ENCODE measurements around the gene SDK2. TPM values are rescaled to one million over a fixed set of nuclear protein-coding genes. Genes with fewer than 3 reads are reported as not detected.

Gene SDK2
- total and polyA plus RNA-seq, 2 donors from 2014 or later, result 0.37 to 2.4 TPM

DNA sequence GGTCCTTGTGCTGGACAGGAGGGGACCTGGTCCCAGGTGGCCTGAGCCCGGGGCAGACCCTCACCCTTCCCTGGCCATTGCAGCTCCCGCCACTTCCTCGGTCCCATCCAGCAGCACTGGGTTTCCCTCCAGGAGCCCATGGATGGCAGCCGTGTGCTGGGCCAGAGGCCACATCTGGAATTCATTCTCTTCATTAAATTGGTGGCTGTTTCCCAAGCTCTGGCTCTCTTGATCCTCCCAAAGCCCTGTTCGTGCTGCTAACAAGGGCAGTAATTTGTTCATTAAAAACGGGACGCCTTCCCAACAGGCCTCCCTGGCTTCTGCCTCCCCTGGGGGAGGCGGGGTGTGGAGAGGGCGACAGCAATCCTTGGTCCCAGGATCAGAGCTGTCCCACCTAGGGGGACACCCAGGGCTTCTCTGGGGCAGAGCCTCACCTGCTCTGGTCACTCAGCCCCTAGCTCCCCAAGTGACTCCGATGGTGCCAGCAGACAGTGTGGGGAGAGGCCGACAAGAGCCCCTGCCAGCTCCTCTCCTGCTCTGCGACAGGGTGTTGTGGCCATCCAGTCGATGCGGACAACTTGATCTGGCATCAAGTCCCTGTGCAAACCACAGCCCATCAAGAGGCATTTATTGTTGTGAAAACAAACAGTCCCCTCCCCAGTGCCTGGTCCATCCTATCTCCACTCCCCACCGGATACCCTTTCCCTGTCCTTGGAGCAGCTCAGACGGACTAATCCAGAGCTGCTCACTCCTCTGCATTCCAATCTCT is 44.0 kb downstream of the SDK2 start:
- H3K27ac ChIP-seq (ENCODE audit: low read depth in 2 of 2, low read length in 2 of 2), result no peak overlapping the region
- H3K9ac ChIP-seq (ENCODE audit: low read length in 3 of 3), result no peak overlapping the region
- H3K4me3 ChIP-seq (ENCODE audit: low read length in 3 of 3), result no peak overlapping the region
- H3K27me3 ChIP-seq (ENCODE audit: control insufficient read depth, insufficient read depth, low read length), result no peaks in the 10 kb centered on the region
- FAIRE-seq (no peak), DNase-seq (peak in 4 of 5 donors; percentile 71 to 84 (median 74))
- H3K36me3 ChIP-seq (ENCODE audit: control insufficient read depth in 2 of 3, insufficient read depth in 3 of 3, low read length in 3 of 3), result no peaks in the 10 kb centered on the region
- intact Hi-C loops (cut with DNase I), result no loop called here
- TF ChIP-seq, protein P1, sequence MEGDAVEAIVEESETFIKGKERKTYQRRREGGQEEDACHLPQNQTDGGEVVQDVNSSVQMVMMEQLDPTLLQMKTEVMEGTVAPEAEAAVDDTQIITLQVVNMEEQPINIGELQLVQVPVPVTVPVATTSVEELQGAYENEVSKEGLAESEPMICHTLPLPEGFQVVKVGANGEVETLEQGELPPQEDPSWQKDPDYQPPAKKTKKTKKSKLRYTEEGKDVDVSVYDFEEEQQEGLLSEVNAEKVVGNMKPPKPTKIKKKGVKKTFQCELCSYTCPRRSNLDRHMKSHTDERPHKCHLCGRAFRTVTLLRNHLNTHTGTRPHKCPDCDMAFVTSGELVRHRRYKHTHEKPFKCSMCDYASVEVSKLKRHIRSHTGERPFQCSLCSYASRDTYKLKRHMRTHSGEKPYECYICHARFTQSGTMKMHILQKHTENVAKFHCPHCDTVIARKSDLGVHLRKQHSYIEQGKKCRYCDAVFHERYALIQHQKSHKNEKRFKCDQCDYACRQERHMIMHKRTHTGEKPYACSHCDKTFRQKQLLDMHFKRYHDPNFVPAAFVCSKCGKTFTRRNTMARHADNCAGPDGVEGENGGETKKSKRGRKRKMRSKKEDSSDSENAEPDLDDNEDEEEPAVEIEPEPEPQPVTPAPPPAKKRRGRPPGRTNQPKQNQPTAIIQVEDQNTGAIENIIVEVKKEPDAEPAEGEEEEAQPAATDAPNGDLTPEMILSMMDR (IDR thresholded peaks at IDR 0.05; ENCODE audit: borderline replicate concordance, extremely low read depth, insufficient read depth), result no peak
- no peaks in the 10 kb centered on the region for H3K4me1 ChIP-seq (ENCODE audit: control insufficient read depth in 2 of 3, insufficient read depth in 2 of 3, low read depth in 1 of 3, low read length in 3 of 3)
- no peaks in the 10 kb centered on the region for H3K9me3 ChIP-seq (ENCODE audit: control insufficient read depth in 2 of 3, insufficient read depth in 1 of 3, low read length in 3 of 3)

DNA sequence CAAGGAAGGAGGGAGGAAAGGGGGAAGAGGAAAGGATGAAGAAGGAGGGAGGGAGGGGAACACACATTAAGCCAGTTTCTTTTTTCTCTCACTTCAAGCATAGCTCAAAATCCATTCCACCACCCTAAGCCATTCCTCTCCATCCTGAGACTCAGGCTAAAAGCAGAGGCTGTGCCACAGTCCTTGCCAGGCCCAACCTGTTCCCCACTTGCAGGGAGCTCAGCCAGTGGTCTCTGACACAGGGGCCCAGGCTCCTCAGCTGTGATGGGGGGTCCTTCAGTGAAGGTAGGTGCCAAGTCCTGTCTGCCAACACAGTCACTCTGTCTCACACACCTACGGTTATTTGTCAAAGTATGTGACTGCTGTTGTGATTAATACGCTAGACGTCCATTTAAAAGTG is 44.6 kb downstream of the SDK2 start:
- H3K9ac ChIP-seq (ENCODE audit: low read length in 3 of 3), result no peak overlapping the region
- no peaks in the 10 kb centered on the region for H3K36me3 ChIP-seq (ENCODE audit: control insufficient read depth in 2 of 3, insufficient read depth in 3 of 3, low read length in 3 of 3)
- H3K27me3 ChIP-seq (ENCODE audit: control insufficient read depth, insufficient read depth, low read length), result no peaks in the 10 kb centered on the region
- intact Hi-C loops (cut with DNase I), result no loop called here
- H3K4me3 ChIP-seq (ENCODE audit: low read length in 3 of 3), result no peak overlapping the region
- no peaks in the 10 kb centered on the region for H3K4me1 ChIP-seq (ENCODE audit: control insufficient read depth in 2 of 3, insufficient read depth in 2 of 3, low read depth in 1 of 3, low read length in 3 of 3)
- DNase-seq (no peak), FAIRE-seq (no peak)
- no peaks in the 10 kb centered on the region for H3K9me3 ChIP-seq (ENCODE audit: control insufficient read depth in 2 of 3, insufficient read depth in 1 of 3, low read length in 3 of 3)
- TF ChIP-seq, protein P1 (IDR thresholded peaks at IDR 0.05; ENCODE audit: borderline replicate concordance, extremely low read depth, insufficient read depth), result no peak
- H3K27ac ChIP-seq (ENCODE audit: low read depth in 2 of 2, low read length in 2 of 2), result no peak overlapping the region

DNA sequence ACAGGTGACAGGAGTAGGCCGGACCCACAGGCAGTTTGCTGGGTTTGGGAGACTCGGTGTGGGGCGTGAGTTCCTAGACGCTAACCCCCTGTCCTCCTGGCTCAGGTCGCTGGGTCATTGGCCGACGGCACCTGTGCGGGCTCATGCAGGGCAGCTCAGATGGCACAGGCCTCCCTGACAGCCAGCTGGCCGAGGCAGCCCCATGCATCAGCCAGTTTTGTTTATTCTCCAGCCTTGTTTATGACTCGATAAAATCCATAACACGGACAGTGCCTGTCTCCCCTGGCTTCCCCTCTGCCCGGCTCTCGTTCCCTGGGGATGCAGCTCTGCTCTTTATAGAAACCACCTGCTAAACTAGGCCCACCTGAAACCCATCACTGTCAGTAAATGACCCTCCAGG is 46.0 kb downstream of the SDK2 start:
- H3K4me1 ChIP-seq (ENCODE audit: control insufficient read depth in 2 of 3, insufficient read depth in 2 of 3, low read depth in 1 of 3, low read length in 3 of 3), result no peaks in the 10 kb centered on the region
- FAIRE-seq (no peak), DNase-seq (peak in 4 of 5 donors; percentile 70 to 78 (median 70))
- H3K4me3 ChIP-seq (ENCODE audit: low read length in 3 of 3), result no peak overlapping the region
- H3K9ac ChIP-seq (ENCODE audit: low read length in 3 of 3), result no peak overlapping the region
- no peaks in the 10 kb centered on the region for H3K36me3 ChIP-seq (ENCODE audit: control insufficient read depth in 2 of 3, insufficient read depth in 3 of 3, low read length in 3 of 3)
- intact Hi-C loops (cut with DNase I), result no loop called here
- H3K27me3 ChIP-seq (ENCODE audit: control insufficient read depth, insufficient read depth, low read length), result no peaks in the 10 kb centered on the region
- TF ChIP-seq, protein P1 (IDR thresholded peaks at IDR 0.05; ENCODE audit: borderline replicate concordance, extremely low read depth, insufficient read depth), result no peak
- no peak overlapping the region for H3K27ac ChIP-seq (ENCODE audit: low read depth in 2 of 2, low read length in 2 of 2)
- H3K9me3 ChIP-seq (ENCODE audit: control insufficient read depth in 2 of 3, insufficient read depth in 1 of 3, low read length in 3 of 3), result no peaks in the 10 kb centered on the region

Data from kidney (tissue), 14 donors.